Measurements from ENCODE around the gene DDX17. TPM values are rescaled to one million over a fixed set of nuclear protein-coding genes. Genes with fewer than 3 reads are reported as not detected.

The DDX17 gene
- total RNA-seq, 2 donors from 2014 or later: 373 to 600 TPM

GRCh38 chr22:38465673-38466490 is 40.2 kb downstream of the DDX17 start:
- no peak for ATAC-seq (replicated peaks)
- Mint-ChIP-seq H3K4me1 (no peaks in the 10 kb centered on the region), H3K9me3 (no peaks in the 10 kb centered on the region), H3K4me3 (no peak overlapping the region), H3K27ac (no peak overlapping the region), H3K36me3 (ENCODE audit: low read depth) (no peaks in the 10 kb centered on the region), H3K27me3 (peaks cover 27% of the 10 kb centered on the region)

GRCh38 chr22:38464992-38465672 is 41.0 kb downstream of the DDX17 start:
- ATAC-seq (replicated peaks): no peak
- Mint-ChIP-seq H3K9me3 (no peaks in the 10 kb centered on the region), H3K36me3 (ENCODE audit: low read depth) (no peaks in the 10 kb centered on the region), H3K4me3 (no peak overlapping the region), H3K4me1 (no peaks in the 10 kb centered on the region), H3K27ac (no peak overlapping the region), H3K27me3 (peaks cover 34% of the 10 kb centered on the region)

GRCh38 chr22:38462960-38463784 is 42.9 kb downstream of the DDX17 start:
- no peak overlapping the region for H3K27ac Mint-ChIP-seq
- no peak overlapping the region for H3K4me3 Mint-ChIP-seq
- no peak for ATAC-seq (replicated peaks)
- H3K27me3 Mint-ChIP-seq: peaks cover 45% of the 10 kb centered on the region
- no peaks in the 10 kb centered on the region for H3K9me3 Mint-ChIP-seq
- H3K4me1 Mint-ChIP-seq: no peaks in the 10 kb centered on the region
- H3K36me3 Mint-ChIP-seq (ENCODE audit: low read depth): no peaks in the 10 kb centered on the region

- Mint-ChIP-seq H3K27me3 (peaks cover 50% of the 10 kb centered on the region), H3K4me3 (no peak overlapping the region), H3K36me3 (ENCODE audit: low read depth) (peaks cover 4% of the 10 kb centered on the region), H3K4me1 (no peaks in the 10 kb centered on the region), H3K9me3 (no peaks in the 10 kb centered on the region), H3K27ac (no peak overlapping the region)
- peak; percentile 56 for ATAC-seq (replicated peaks)
Measured at GRCh38 chr22:38461414-38462081, 44.6 kb downstream of the DDX17 start.

GRCh38 chr22:38461057-38461413 is 45.1 kb downstream of the DDX17 start:
- Mint-ChIP-seq H3K4me3 (no peak overlapping the region), H3K4me1 (no peaks in the 10 kb centered on the region), H3K27me3 (peaks cover 53% of the 10 kb centered on the region), H3K27ac (no peak overlapping the region), H3K9me3 (no peaks in the 10 kb centered on the region), H3K36me3 (ENCODE audit: low read depth) (peaks cover 8% of the 10 kb centered on the region)
- peak; percentile 7 for ATAC-seq (replicated peaks)

GRCh38 chr22:38460426-38460840 is 45.7 kb downstream of the DDX17 start:
- no peak overlapping the region for H3K27ac Mint-ChIP-seq
- H3K9me3 Mint-ChIP-seq: no peaks in the 10 kb centered on the region
- no peak overlapping the region for H3K4me3 Mint-ChIP-seq
- H3K4me1 Mint-ChIP-seq: no peaks in the 10 kb centered on the region
- no peak for ATAC-seq (replicated peaks)
- peaks cover 53% of the 10 kb centered on the region for H3K27me3 Mint-ChIP-seq
- H3K36me3 Mint-ChIP-seq (ENCODE audit: low read depth): peaks cover 8% of the 10 kb centered on the region

GRCh38 chr22:38456841-38457699 is 49.0 kb downstream of the DDX17 start:
- Mint-ChIP-seq H3K4me3 (peak overlapping the region; percentile 45), H3K36me3 (ENCODE audit: low read depth) (peaks cover 8% of the 10 kb centered on the region), H3K9me3 (no peaks in the 10 kb centered on the region), H3K27me3 (peaks cover 53% of the 10 kb centered on the region), H3K4me1 (no peaks in the 10 kb centered on the region), H3K27ac (no peak overlapping the region)
- ATAC-seq (replicated peaks): no peak

- H3K4me1 Mint-ChIP-seq: no peaks in the 10 kb centered on the region
- no peak for ATAC-seq (replicated peaks)
- H3K9me3 Mint-ChIP-seq: no peaks in the 10 kb centered on the region
- H3K4me3 Mint-ChIP-seq: peak overlapping the region; percentile 45
- H3K36me3 Mint-ChIP-seq (ENCODE audit: low read depth): peaks cover 8% of the 10 kb centered on the region
- H3K27ac Mint-ChIP-seq: no peak overlapping the region
- peaks cover 54% of the 10 kb centered on the region for H3K27me3 Mint-ChIP-seq
Measured at GRCh38 chr22:38456272-38456835, 49.8 kb downstream of the DDX17 start.

- no peak overlapping the region for H3K27ac Mint-ChIP-seq
- no peak for ATAC-seq (replicated peaks)
- H3K4me1 Mint-ChIP-seq: no peaks in the 10 kb centered on the region
- peaks cover 8% of the 10 kb centered on the region for H3K36me3 Mint-ChIP-seq (ENCODE audit: low read depth)
- H3K4me3 Mint-ChIP-seq: no peak overlapping the region
- peaks cover 52% of the 10 kb centered on the region for H3K27me3 Mint-ChIP-seq
- no peaks in the 10 kb centered on the region for H3K9me3 Mint-ChIP-seq
Measured at GRCh38 chr22:38455530-38456271, 50.4 kb downstream of the DDX17 start.

GRCh38 chr22:38455076-38455529 is 51.0 kb downstream of the DDX17 start, which contains the start of gene KCNJ4:
KCNJ4 (minus strand) TSS chr22:38455199; CDS start chr22:38428132, 27,067 bp downstream.
- Mint-ChIP-seq H3K4me1 (no peaks in the 10 kb centered on the region), H3K27ac (no peak within 1 kb of the TSS), H3K36me3 (ENCODE audit: low read depth) (peaks cover 8% of the 10 kb centered on the region), H3K27me3 (peaks cover 50% of the 10 kb centered on the region), H3K9me3 (no peaks in the 10 kb centered on the region), H3K4me3 (peak within 1 kb of the TSS; percentile 57)
- no peak for ATAC-seq (replicated peaks)

- Mint-ChIP-seq H3K27ac (no peak overlapping the region), H3K4me3 (peak overlapping the region; percentile 57), H3K4me1 (no peaks in the 10 kb centered on the region), H3K36me3 (ENCODE audit: low read depth) (peaks cover 8% of the 10 kb centered on the region), H3K9me3 (no peaks in the 10 kb centered on the region), H3K27me3 (peaks cover 53% of the 10 kb centered on the region)
- ATAC-seq (replicated peaks): peak; percentile 35
Measured at GRCh38 chr22:38454353-38455075, 51.6 kb downstream of the DDX17 start.

- H3K9me3 Mint-ChIP-seq: no peaks in the 10 kb centered on the region
- no peaks in the 10 kb centered on the region for H3K4me1 Mint-ChIP-seq
- no peak overlapping the region for H3K27ac Mint-ChIP-seq
- H3K4me3 Mint-ChIP-seq: peak overlapping the region; percentile 57
- ATAC-seq (replicated peaks): no peak
- H3K36me3 Mint-ChIP-seq (ENCODE audit: low read depth): peaks cover 8% of the 10 kb centered on the region
- peaks cover 49% of the 10 kb centered on the region for H3K27me3 Mint-ChIP-seq
Measured at GRCh38 chr22:38453996-38454352, 52.1 kb downstream of the DDX17 start.
